ENCODE data around the gene APOM. TPM values are rescaled to one million over a fixed set of nuclear protein-coding genes. Genes with fewer than 3 reads are reported as not detected.

Gene APOM
- total RNA-seq, 1 donor from 2014 or later = 0.40 TPM

- DNase-seq (ENCODE audit: low read depth, low spot score) = no peak
Observed at GRCh38 chr6:31631209-31631608, 24.5 kb upstream of the APOM start.

- no peak for DNase-seq (ENCODE audit: low read depth, low spot score)
Observed at GRCh38 chr6:31631681-31632278, 23.9 kb upstream of the APOM start.

- DNase-seq (ENCODE audit: low read depth, low spot score) = no peak
Observed at GRCh38 chr6:31632279-31632946, 23.3 kb upstream of the APOM start.

- no peak for DNase-seq (ENCODE audit: low read depth, low spot score)
Observed at GRCh38 chr6:31633447-31633846, 22.2 kb upstream of the APOM start.

- DNase-seq (ENCODE audit: low read depth, low spot score) = no peak
Observed at GRCh38 chr6:31634131-31634530, 21.6 kb upstream of the APOM start.

GRCh38 chr6:31634969-31635575 is 20.6 kb upstream of the APOM start:
- DNase-seq (ENCODE audit: low read depth, low spot score) = no peak

GRCh38 chr6:31636698-31637596 is 18.7 kb upstream of the APOM start:
- DNase-seq (ENCODE audit: low read depth, low spot score) = no peak

GRCh38 chr6:31639043-31639442 is 16.7 kb upstream of the APOM start:
- DNase-seq (ENCODE audit: low read depth, low spot score) = no peak

GRCh38 chr6:31639449-31639861 is 16.2 kb upstream of the APOM start:
- DNase-seq (ENCODE audit: low read depth, low spot score) = no peak

- no peak for DNase-seq (ENCODE audit: low read depth, low spot score)
Observed at GRCh38 chr6:31640612-31641011, 15.1 kb upstream of the APOM start.

- DNase-seq (ENCODE audit: low read depth, low spot score) = no peak
Observed at GRCh38 chr6:31641370-31641769, 14.3 kb upstream of the APOM start.

GRCh38 chr6:31642798-31643570 is 12.7 kb upstream of the APOM start:
- DNase-seq (ENCODE audit: low read depth, low spot score) = no peak

GRCh38 chr6:31643818-31644454 is 11.8 kb upstream of the APOM start:
- DNase-seq (ENCODE audit: low read depth, low spot score) = no peak

GRCh38 chr6:31645325-31645724 is 10.4 kb upstream of the APOM start:
- DNase-seq (ENCODE audit: low read depth, low spot score) = no peak

- DNase-seq (ENCODE audit: low read depth, low spot score) = peak; percentile 55
Observed at GRCh38 chr6:31651602-31652191, 4.0 kb upstream of the APOM start.

GRCh38 chr6:31652925-31653724 is 2.6 kb upstream of the APOM start:
- DNase-seq (ENCODE audit: low read depth, low spot score) = no peak

- no peak for DNase-seq (ENCODE audit: low read depth, low spot score)
Observed at GRCh38 chr6:31654574-31655348, 933 bp upstream of the APOM start.

GRCh38 chr6:31657406-31658157 is 1.9 kb downstream of the APOM start:
- DNase-seq (ENCODE audit: low read depth, low spot score) = no peak
